GM21447 (cell line): ENCODE results near the gene LAMA5.

Experiments used
- ATAC-seq: cut with Tn5 transposase; IDR thresholded peaks from one replicate; pipeline ENCODE4 v1.9.1; 2021; ENCODE audit not compliant: unreplicated experiment

LAMA5 gene, protein sequence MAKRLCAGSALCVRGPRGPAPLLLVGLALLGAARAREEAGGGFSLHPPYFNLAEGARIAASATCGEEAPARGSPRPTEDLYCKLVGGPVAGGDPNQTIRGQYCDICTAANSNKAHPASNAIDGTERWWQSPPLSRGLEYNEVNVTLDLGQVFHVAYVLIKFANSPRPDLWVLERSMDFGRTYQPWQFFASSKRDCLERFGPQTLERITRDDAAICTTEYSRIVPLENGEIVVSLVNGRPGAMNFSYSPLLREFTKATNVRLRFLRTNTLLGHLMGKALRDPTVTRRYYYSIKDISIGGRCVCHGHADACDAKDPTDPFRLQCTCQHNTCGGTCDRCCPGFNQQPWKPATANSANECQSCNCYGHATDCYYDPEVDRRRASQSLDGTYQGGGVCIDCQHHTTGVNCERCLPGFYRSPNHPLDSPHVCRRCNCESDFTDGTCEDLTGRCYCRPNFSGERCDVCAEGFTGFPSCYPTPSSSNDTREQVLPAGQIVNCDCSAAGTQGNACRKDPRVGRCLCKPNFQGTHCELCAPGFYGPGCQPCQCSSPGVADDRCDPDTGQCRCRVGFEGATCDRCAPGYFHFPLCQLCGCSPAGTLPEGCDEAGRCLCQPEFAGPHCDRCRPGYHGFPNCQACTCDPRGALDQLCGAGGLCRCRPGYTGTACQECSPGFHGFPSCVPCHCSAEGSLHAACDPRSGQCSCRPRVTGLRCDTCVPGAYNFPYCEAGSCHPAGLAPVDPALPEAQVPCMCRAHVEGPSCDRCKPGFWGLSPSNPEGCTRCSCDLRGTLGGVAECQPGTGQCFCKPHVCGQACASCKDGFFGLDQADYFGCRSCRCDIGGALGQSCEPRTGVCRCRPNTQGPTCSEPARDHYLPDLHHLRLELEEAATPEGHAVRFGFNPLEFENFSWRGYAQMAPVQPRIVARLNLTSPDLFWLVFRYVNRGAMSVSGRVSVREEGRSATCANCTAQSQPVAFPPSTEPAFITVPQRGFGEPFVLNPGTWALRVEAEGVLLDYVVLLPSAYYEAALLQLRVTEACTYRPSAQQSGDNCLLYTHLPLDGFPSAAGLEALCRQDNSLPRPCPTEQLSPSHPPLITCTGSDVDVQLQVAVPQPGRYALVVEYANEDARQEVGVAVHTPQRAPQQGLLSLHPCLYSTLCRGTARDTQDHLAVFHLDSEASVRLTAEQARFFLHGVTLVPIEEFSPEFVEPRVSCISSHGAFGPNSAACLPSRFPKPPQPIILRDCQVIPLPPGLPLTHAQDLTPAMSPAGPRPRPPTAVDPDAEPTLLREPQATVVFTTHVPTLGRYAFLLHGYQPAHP (N-terminal part only)

DNA sequence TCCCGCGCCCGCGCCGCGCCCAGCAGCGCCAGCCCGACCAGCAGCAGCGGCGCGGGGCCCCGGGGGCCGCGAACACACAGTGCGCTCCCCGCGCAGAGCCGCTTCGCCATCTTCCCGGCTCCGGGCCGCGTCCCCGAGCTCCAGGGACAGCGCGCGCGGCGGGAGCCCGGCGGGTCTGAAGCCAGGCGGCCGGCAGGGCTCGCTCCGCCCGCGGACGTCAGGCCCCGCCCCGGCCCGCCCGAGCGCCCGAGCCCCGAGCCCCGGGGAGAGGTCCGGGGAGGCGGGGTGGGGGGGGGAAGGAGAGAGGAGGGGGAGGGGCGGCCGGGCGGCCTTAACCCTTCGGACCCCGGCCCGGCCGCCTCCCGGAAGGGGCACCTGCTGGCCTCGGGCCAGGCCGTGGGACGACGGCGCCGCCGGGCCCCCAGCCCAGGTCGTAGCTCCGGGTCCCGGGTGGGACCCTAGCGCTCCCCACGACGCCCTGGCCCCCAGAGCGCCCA lies at the start of gene LAMA5:
TSS of gene LAMA5 (minus strand) at position 177 of the 497 bp plus-strand sequence. CDS start at position 110, 67 bp downstream.
- no peak for ATAC-seq

GRCh38 chr20:62415354-62416111 lies 48.4 kb upstream of the LAMA5 start:
- ATAC-seq = no peak

DNA sequence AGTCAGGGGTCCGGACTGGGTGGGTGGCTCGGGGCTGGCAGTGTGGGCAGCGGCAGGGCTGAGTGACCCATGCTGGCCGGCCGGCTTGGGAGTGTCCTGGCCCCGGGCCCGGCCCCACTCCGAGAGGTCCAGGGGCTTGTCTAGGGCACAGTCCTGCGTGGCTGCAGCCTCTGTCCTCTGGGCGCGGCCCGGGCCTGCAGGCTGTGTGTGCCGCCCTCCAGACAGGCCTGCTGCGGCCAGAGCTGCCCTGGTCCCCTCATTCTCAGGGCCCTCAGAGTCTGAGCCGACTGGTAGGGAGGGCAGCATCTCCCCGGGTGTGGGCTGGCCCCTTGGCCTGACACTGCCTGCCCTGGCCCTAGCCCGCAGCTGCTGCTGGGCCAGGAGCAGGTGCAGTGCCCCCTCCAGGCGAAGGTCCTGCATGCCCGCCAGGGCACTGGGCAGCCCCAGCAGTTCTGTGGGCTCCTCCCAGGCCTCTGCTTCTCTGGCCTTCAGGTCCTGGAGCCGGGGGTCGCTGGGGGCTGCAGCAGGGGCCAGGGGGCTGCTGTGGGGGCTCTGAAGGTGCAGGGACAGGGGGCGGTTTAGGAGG lies 46.9 kb upstream of the LAMA5 start:
- ATAC-seq = no peak

DNA sequence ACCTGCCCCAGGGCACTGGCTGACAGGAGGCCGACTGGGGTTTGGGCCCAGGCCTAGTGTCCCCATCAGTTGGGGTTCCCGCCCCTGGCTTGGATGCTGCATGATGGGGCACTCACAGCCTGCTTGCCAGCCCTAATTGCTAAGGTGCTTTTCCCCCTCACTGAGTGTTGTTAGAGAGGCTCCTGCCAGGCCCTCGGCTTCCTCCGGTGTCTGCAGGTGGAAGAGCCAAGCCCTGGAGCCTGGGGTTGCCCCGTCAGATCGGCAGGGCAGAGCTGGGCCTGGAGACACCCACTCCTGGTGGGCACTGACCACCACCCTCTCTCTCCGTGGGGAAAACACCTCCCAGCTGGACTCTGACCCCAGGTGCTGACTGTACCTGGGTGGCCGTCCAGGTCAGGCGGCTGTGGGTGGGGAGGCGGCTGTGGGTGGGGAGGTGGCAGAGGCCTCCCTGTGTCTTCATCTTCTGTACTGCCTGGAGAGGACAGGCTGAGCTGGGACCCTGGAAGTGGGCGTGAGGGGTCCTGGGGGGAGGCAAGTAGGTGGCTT lies 46.0 kb upstream of the LAMA5 start:
- no peak for ATAC-seq

- ATAC-seq = no peak
Measured at GRCh38 chr20:62412194-62413024, 45.3 kb upstream of the LAMA5 start.

DNA sequence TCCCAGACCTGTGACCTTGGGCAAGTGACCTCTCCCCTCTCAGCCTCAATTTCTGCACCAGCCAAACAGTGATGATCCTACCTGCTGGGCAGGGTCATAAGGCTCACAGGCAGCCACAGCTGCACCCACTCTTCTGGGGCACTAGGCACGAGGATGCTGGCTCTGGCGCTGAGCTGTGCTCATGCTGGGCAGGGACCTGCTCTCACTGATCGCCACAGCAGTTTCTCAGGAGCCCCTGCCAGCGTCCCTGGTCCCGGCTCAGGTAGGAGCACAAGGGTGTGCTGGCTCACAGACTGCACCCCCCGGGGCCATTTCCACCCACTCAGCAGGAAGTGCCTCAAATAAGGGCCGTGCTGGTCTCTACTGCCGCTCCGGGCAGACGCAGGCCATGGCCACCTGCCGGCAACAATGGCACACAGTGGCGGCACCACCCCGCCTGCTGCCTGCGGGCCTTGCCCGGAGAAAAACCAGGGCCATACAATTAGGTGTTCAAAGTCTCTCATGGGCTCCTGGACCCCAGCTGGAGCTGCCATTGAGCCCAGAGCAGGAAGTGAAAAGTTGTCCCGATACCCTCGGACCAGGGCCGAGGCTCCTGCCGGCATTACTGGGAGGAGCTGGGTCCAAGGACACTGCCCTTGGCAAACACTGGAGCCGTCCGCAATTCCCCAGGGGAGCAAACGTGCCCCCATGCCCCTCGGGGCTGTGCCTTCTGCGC lies 44.5 kb upstream of the LAMA5 start:
- no peak for ATAC-seq

- ATAC-seq = no peak
Measured at GRCh38 chr20:62410746-62411478, 43.8 kb upstream of the LAMA5 start.

DNA sequence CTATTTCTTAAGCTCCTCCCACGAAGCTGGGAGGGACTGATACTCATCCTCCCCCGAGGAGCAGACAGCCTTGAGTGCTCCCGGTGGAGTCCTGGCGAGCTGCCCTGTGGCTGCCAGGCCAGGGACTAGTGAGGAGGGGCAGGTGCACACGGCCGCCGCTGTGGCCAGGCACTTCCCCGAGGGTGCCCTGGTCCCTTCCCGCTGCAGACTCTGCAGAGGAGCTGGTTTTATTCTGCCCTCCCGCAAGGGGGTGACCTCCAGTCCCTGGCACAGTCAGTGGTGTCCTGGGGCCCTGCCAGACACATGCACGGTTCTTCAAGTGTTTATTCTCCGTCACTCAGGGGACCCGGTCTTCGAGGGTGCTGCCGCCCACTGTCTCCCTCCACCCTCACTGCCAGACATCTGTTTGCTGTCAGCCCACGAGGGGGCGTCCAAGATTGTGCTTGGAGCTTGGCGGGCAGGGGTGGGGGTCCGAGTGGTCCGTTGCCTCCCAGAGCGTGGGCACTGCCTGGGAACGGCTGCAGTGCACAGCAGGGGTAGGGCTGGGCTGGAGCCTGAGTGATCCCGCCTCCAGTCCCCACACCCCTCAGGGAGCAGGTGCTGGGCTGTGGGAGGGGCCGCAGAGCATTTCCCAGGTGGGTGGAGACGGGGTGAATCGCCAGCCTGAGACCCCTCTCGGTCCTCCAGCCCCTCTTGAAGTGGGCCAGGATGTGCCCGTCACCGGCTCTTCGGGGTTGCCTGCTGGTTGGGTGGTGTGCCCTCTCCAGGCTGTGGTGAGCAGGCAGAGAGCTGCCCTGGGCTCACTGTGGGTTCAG lies 43.0 kb upstream of the LAMA5 start:
- no peak for ATAC-seq

- ATAC-seq = no peak
Measured at GRCh38 chr20:62409086-62409853, 42.2 kb upstream of the LAMA5 start.

DNA sequence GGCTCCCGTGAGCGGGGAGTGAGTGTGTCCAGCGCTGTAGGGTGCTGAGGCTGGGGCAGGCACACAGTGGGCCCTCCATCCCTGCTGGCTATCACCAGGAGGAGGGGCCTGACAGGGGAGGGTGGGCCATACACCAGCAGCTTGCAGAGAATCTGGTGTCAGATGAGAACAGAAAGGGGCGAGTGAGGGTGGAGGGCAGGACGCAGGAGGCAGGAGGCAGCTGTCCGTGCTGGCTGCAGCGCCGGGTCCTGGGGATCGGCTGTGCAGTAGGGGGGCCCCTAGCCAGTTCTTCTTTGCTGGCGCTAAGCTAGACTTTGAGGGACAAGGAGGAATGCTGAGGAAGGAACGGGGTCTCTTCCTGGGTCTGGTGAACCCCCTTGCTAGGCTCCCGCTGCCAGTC lies 41.5 kb upstream of the LAMA5 start:
- no peak for ATAC-seq

GRCh38 chr20:62408055-62408454 lies 40.9 kb upstream of the LAMA5 start:
- ATAC-seq = no peak

GRCh38 chr20:62407221-62407992 lies 40.3 kb upstream of the LAMA5 start, which contains the start of gene CABLES2:
Gene CABLES2 (minus strand): TSS chr20:62407285. CDS start chr20:62407276, 9 bp downstream.
- ATAC-seq = peak; percentile 84

DNA sequence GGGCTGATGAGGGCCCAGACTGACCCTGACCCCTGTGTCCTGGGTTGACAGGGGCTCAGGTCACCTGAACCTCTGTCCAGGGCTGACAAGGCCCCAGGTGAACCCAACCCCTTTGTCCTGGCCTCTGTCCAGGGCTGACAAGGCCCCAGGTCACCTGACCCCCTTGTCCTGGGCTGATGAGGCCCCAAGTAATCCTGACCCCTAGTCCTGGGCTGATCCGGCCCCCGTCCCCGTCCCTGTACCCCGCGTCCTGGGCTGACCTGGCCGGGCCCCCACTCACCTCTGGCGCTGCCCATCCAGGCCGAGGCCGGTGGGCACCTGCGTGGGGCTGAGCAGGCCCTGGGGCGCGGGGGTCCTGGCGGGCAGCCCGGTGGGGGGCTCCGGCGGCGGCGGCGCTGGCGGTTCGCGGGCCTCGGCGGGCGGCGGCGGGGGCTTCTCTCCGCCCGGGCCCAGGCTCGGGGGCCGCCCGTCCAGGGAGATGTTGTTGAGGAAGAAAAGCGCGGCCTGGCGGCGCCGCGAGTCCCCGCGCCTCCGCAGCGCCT lies 39.6 kb upstream of the LAMA5 start:
- ATAC-seq = no peak

DNA sequence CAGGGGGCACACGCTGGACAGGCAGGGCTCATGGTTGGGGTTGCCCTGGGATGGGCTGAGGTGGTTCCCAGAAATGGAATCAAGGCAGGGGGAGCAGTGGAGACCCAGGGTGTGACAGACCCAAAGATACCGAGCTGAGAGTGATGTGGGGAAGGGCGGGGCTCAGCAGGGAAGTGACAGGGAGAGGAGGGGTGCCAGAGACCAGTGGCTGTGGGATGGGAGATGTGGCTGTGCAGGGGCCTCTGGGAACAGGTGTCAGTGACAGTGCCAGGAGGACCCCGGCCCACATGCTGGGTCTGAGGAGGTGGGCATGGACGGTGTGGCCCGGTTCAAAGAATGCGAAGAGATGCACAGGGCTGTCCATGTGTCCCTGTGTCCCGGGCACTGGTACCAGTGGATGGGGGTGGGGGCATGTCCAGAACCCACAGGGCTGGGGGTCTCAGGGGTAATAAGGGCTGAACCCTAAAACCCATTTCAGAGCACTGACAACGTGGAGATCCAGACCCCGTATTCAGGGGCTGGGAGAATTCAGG lies 38.9 kb upstream of the LAMA5 start:
- no peak for ATAC-seq
